ENCODE data around the gene CHAT.
A peak's percentile ranks its signal among the peaks of the same experiment; 100 is the strongest.

CHAT gene

DNA sequence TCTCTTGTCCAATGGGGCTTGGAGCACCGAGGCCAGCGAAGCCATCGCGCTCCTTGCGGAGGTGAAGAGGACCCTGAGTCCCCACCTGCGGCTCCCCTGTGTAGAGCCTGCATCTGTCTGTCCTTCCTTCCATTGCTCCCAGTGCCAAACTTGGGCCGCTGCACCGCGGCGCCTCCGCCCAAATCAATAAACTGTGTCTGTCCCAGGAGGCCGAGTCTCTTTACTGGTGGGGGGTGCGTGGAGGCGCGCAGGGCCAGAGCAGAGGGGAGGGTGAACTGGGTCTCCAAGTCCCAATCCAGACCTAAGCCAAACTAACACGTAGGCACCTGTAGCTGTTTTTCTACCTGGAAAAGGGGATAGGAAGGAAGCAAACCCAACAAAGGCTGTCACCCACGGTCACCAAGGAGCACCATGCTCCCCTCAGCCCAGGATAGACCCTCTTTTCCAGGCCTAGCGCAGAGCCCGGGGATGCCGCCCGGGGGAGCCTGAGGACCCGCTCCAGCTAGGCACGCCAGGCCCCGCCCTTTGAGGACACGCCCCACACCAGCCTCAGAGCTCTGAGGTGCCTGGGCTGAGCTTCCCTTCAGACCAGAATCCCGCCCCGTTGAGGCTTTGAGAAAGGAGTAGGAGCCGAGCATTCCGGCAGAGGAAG lies 1.2 kb upstream of the CHAT start:
- peak; percentile 53 for DNase-seq

DNA sequence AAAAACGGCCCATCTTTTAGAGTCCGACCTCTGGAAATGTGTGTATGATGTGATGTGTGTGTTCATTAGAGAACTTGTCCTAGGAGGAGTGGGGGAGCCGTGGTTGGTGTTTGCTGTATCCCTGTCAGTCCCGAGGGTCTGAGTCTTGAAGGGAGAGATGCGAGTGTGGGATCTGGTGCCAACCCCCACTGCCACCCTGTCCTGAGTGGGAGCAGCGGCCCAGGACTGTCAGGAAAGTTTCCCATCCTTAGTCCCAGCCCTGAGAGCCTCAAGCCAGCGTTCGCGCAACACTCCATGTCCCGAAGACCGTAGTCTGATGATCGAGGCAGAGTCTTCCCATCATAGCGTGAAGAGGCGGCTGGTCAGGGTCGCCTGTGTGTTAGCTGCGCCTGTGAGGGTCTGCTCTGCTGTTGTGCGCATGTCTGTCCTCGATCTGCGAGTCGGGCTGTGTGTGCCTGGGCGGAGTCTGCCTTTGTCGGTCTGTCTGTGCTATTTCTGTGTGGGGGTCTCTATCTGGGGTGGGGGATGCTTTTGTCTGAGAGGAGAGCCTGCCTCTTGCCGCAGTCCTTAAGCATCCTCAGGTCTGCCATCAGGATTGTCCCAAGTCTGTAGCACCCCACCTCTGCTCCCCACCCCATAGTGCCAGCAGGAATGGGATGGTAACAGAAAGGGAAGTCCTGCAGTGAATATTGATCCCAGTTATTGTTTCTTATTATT lies 514 bp upstream of the CHAT start:
- peak; percentile 20 for DNase-seq

DNA sequence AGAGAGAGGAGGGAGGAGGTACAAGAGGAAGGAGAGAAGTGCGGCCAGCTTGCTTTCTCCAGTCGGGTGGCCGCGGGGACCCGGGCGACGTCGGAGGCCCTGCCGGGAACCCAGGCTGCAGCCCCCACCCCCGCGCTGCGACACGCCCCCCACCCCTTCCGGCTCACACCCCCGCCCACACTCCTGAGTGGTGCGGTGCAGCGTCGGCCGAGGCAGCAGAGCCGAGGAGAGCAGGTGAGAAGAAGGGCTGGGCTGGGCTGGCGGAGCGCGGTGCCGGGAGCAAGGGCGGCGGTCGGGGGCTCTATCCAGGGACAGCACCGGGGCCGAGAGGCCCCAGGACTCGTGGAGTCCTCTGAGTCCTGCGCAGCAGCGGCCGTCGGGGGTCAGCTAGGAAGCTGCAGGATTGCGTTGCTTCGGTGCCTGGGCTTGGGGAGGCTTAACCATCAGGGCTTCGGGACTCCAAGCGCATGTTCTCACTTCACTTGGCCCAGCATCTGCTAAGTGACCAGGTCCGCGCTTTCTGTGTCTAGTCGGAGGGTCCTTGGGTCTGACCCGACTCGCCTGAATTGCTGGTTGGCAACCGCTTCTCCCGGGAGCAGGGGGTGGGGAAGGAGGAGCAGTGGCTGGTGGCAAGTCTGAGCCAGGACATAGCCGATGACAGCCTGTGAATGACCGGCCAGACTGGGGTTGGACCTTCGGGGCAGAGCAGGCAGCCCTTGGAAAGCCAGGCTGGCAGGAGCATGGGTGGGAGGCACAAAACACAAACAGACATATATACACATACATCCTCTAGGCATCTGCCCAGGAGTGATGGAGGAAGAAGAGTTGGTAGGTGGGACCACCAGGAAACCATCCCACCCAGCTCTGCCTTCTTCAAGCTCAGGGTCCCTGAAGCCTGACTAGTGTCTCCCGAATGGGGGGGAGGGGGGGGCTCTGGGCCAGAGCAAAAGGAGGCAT lies 683 bp downstream of the CHAT start:
- DNase-seq: peak; percentile 5

DNA sequence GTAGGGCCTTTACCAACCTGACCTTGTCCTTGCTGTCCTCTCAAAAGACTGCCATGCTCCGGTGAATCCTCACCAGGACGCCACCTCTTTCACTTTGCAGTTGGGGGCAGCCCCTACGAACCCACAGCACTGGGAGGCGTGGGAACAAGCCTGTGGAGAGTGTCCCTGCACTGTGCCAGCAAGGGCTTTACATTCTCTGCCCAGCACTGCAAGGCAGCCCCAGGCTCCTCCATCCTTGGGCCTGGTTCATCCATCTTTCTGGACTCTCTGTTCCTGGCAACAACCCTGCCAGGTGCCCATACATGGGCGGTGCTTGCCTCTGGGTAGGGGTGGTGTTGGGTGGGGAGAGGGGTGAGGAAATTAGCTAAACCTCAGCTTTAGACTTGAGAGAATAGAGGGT lies 1.4 kb downstream of the CHAT start:
- DNase-seq: no peak

DNA sequence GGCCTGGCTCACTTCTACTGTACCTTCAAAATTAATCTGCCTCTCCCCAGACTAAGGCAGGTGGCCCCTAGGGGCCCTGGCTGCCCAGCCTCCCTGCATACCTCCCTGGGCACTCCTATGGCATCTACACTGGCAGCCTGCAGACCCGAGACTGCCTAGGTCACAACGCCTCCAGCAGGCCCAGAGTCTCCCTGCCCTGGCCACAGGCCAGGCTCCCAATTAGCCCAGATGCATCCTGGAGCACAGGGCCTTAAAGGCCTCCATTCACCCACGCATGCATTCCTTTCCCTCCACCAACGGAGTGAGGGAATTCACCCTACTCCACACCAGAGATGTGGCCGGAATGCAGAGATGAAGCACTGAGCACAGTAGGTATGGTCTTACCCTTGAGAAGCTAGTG lies 1.9 kb downstream of the CHAT start:
- no peak for DNase-seq

DNA sequence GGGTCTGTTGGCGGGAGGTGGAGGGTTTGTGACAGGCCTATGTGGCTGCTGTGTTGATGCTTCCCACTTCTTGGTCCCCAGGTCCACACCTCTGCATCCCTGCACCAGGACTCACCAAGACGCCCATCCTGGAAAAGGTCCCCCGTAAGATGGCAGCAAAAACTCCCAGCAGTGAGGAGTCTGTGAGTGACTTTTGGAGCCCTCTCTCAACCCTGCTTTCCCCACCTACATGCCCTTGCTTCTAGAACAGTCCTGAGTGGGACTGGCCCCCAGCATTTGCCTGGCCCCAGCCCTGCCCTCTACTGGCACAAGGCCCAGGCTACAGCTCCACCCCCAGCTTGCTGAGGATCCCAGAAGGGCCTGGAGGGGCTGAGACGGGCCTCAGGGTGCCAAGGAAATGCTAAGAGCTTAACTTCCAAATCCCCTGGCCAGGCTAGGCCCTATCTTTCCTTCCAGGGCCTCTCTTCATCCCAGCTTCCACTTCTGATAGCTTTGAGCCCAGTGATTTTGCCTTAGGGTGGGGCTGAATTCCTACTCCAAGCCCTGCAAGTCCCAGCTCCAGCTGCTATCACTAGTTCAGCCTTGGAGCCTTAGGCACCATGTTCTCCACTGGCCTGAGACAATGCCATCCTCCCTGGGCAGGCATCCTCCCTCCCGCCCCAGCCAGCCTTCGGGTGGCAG lies 2.7 kb downstream of the CHAT start:
- no peak for DNase-seq

DNA sequence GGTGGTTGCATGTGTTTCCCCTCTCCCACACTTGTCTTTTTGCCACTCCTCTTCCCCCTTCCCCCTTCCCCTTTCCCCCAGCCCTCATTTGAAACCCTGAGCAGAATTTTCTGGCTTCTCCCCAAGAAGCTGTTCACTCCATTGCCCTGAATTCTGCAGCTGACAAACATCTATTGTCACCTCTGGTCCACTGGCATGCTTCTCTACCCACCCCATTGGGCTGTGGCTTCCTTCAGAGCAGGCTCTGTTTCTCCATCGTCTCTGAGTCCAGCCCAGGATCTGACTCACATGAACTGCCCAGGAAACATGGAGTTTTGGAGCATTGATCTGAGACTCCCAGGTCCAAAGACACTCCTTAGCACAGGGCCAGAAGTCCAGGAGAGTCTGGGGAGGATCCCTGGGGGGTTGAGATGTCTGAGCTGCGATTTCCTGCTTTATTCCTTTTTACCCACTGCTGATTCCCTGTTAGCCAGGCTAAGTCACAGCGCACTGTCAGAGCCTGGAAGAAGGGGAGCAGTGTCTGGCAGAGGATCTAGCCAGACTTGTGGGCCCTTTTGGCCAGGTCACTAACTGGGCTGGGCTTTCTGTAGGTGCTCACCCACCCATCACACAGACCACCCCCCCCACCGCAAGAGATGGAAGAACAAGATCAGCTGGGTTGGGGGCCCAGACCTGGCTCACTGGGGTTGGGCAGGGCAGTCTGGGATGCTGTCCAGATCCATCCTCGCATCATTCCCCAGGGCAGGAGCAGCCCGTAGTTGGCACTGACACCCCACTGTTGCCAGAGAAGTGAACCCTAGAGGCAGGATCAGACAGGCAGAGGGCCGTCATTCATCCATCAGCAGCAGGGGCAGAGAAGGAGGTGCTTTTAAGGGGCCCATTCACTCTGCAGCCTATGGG lies 3.5 kb downstream of the CHAT start:
- no peak for DNase-seq

DNA sequence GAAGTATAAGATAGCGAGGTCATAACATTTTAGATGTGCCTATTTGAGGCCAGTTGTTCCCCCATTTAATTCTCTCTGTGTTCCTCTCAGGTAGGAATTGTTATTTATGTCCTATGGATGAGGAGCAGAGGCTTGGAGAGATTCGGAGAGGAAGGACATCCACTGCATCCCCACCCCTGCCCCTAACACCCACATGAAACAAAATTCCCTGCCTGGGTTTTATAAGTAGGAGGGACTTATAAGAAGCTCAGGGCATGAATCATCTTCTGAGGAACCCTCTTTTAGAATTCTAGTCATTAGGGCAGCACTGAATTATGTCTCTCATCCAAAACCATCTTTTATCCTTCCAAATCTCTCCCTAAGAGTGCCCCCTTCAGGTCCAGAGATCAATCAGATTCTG lies 5.0 kb downstream of the CHAT start:
- no peak for DNase-seq

DNA sequence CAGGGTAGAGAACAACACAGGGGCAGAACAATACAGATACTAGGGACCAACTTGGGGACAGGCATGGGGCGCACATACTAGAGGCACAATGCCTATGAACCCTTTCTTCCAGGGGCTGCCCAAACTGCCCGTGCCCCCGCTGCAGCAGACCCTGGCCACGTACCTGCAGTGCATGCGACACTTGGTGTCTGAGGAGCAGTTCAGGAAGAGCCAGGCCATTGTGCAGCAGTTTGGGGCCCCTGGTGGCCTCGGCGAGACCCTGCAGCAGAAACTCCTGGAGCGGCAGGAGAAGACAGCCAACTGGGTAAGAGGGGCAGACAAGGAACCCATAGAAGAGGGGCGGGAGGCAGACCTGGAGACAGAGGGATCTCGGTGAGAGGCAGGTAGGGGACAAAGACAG lies 5.8 kb downstream of the CHAT start:
- DNase-seq: no peak

DNA sequence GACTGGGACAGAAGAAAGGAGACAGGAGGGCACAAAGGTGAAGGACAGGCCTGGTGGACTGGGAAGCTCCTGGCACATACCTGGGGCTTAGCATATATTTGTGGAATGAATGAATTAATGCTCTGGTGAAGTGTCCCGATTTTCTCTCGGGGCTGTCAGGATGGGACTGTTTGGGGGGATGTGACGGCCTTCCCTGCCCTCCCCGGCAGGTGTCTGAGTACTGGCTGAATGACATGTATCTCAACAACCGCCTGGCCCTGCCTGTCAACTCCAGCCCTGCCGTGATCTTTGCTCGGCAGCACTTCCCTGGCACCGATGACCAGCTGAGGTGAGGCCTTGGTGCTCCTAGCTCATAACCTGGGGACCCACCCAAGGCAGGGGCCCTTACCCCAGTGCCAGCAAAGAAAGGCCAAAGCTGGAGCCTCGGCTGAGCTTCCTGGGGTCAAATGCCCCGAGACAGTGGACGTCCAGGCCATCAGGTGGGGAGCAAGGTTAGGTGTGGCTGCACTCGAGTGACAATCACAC lies 6.5 kb downstream of the CHAT start:
- DNase-seq: no peak

DNA sequence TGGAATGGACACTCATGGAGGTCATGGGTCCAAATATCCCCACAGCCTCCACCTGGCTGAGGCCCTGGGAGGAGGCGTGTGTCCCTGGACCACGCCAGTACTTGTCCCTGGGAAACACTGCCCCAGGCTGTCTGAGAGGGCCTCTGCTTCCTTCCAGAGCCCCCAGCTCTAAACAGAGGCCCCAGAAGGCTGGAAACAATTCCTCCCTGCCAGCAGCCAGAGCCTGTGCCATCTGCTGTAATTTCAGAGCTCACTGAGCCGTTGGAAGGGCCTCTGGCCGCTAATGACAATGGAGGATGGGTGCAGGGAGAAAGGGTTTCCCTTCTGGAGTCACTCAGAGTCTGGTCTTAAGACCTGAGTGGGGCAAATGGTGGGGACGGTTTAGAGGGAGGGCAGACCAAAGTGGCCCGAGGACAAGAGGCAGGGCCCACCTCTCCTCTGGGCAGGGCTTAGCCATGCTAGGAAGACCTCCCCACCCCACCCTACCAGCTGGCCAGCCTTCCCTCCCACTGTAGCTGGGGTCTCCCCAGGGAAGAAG lies 7.1 kb downstream of the CHAT start:
- no peak for DNase-seq

DNA sequence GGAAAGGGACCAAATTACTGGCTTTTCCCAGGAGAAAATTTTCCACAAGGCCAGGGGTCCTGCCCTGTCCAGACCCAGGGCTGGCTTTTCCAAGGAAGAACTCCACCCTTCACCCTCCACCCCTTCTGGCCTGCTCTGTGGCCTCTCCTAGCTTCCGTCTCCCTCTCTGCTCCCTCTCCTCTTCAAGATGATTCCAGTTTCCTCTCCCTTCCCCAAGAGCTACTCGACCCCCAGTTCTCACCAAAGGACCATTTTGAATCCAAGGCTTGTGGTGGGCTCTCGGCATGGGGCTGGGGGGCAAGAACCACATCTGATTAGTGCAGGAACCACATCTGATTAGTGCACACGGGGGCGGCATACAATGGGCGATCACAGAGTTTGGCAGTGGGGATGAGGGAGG lies 7.7 kb downstream of the CHAT start:
- DNase-seq: no peak

DNA sequence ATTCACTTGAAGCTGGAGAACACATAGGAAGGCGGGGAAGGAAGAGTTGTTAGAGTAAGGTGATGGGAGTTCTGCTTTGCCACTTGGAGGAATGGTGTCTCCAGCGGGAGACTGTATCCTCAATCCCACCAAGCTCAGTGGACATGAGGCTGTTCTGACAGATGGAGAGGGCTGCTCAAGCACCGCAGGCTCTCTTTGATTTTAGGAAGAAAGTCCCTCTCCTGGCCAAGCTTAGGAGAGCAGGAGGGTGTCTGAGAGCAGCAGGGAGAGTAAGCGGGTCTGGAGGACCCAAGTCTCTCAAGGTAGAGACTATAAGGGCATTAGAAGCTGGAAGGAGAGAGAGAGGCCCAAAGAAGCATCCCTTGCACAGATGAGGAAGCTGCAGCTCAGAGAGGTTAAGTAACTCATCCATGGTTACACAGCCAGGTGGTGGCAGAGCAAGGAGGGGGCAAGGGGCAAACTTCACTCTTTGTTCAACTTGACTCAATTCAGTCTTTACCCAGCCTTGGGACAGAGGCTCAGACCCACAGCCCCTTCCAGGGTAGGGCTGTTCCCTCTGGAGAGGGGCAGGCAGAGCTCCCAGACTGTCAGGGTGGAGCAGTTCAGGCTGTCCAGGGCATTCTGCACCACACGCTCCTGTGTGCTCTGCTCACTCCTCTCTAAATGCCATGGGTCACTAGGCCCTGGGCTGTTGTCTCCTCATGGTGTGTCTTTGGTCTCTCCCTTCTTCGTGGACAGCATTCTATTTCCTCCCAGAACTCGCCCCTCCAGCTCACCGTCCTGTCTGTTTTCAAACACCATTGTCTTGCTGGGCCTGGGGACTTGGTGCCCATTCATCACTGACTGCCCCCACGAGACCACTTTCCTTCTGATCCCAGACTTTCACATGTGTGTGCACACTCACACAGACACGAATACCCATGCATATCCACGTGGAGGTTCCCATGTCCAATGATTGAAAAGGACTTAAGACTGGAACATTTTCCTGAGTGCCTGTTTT lies 8.9 kb downstream of the CHAT start:
- no peak for DNase-seq

DNA sequence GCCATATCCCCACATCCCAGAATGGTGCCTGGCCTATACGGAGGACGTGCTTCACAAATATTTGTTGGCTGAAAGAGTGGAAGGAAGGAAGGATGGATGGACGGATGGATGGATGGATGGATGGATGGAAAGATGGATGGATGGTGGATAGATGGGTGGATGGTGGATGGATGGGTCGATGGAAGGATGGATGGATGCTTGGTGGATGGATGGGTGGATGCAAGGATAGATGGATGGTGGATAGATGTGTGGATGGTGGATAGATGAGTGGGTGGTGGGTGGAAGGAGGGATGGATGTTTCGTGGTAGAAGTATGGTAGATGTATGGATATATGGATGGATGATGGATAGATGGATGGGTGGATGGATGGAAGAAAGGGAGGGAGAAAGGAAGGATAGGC lies 10.8 kb downstream of the CHAT start:
- no peak for DNase-seq

DNA sequence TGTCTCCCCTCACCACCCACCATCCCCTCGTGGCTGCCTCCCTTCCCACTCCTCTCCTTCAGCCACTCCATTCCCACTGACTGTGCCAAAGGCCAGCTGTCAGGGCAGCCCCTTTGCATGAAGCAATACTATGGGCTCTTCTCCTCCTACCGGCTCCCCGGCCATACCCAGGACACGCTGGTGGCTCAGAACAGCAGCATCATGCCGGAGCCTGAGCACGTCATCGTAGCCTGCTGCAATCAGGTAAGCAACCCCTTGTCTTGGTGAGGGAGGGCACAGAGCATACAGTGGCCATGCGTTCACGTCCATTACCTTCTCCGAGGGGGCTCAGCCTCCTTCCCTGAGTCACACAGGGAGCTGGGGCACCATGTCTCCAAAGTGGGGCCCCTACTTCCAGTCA lies 11.6 kb downstream of the CHAT start:
- DNase-seq: no peak

DNA sequence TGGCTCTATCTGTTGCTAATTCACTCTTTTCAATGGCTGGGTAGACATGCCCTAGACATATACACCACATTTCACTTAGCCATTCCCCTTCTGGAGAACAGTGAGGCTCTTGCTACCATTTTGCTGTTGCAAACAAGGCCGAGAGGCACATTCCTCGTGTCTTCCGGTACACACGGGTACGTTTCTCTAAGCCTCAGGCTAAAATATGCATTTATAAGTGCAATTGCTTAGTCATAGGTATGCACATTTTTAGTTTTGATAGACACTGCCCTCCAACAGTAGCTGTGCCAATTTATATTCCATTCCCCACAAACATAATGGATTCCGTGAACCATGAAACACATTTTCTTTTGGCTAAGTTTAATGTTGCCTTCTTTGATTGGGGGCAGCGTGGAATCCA lies 13.2 kb downstream of the CHAT start:
- DNase-seq: no peak

DNA sequence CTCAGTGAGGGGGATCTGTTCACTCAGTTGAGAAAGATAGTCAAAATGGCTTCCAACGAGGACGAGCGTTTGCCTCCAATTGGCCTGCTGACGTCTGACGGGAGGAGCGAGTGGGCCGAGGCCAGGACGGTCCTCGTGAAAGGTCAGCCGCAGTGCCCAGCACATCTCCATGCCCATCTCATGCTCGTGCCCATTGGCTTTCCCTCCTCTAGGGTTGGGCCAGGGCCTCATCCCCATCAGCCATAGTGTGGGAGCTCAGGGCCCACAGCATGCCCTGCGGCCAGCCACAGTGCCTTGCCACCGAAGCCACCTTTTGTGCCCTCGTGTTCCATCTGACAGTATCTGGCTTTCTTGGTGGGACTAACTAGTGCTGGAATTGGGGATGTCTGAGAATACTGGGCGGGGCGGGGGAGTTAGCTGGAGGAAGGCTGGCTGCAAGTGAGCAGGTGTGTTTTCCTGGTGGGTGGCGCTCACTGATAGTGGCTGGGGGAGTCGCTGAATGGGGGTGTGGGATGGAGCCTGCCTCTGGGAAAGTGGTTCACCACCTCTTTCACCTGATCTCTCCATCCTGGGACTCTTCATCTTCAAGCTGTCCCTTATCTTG lies 13.9 kb downstream of the CHAT start:
- no peak for DNase-seq

DNA sequence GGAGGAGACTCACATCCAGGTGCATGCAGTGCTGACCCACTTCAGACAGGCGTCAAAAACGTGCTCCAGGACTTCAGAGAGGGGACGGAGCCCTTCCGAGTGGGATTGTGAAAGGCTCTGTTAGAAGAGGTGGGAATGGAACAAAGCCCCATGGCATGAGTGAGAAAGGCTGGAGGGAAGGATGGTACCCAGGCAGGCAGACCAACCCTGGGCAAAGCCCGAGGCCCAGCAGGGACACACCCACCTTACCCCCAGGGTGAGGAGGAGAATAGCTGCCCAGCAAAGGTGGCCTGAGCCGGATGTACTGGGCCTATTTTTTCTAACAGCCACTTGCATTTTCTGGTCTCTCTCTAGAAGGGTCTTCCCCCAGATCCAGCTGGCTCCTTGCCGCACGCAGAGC lies 14.8 kb downstream of the CHAT start:
- no peak for DNase-seq

DNA sequence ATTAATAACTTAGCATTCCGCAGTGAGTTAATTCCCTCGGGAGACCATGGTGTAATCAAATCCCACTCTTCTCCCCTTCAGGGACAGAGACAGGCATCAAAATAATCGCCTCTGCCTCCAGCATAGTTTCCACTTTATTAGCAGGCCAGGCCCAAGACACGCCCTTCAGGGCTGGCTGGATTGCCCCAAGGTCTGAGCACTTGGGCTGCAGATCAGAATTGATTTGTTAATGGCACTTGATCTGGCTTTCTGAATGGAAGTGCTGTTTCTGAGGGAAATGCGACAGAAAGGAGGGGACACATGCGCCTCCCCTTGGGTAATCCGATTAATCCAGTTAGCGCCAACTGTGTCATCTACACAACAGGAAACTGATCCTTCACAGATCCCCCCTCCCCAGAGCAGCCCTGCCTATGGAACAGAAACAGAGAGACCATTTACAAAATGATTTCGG lies 15.6 kb downstream of the CHAT start:
- DNase-seq: no peak

DNA sequence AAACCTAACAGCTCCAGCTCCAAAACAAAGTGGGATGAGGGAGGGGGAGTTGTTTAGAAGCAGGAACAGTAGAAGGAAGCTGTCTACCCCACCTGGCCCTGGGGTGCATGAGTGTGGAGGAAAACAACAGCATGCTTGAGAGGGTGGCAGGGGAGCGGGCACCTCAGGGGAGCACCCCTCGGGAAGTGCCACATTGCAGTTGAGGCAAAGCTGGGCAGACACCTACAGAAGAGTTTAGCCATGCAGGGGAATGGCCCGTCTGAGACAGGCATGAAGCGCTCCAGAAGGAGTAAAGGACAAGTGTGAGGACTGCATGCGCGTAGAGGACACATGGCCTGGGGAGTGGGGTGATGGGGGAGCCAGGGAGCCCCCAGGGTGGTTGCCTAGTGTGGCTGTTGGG lies 18.1 kb downstream of the CHAT start:
- DNase-seq: no peak

Measured in NCI-H526 treated with DMSO at 0.1 percent for 48 hours (cell line).